ENCODE results near the gene CHD3. TPM values are rescaled to one million over a fixed set of nuclear protein-coding genes. Genes with fewer than 3 reads are reported as not detected.

The CHD3 gene
- polyA plus RNA-seq, 2 of the 4 experiments (the other 2 are of a cell fraction): 56.3 to 111 TPM

DNA sequence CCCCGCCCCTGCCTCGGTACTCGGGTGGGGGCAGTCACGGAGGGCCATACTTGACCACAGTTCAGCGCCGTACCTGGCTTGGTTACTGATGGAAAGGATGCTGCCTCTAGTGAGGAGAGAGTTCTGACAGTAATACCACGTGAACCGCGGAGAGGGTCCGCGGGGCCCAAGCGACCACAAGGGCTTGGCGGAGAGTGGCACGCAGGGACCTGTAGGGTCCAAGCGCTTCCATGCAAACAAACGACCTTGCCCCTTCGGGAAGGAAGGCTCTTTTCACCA lies 45.4 kb upstream of the CHD3 start:
- FAIRE-seq: no peak
- peak overlapping the region; percentile 80 for H3K4me3 ChIP-seq
- peak overlapping the region; percentile 91 for H3K4me2 ChIP-seq
- no peak for ATAC-seq
- ChIA-PET POLR2A (interaction anchor here (0.6 to 5.7 kb wide), 6 partner anchors 8 to 156 kb away, joined by 3 to 65 read pairs (median 6); partner anchors contain the start of genes CYB5D1, NAA38 and TP53), CTCF (interaction anchor here (1.3 to 25.1 kb wide), 6 partner anchors 8 to 126 kb away, joined by 3 to 677 read pairs (median 8); partner anchors contain the start of genes KDM6B and NAA38)
- H3K27ac ChIP-seq: peak overlapping the region; percentile 96
- TF ChIP-seq TP53 (CRISPR knock-in tag; IDR thresholded peaks at IDR 0.05): no peak
- TF ChIP-seq NFE2L2 (conservative IDR thresholded peaks at IDR 0.05; ENCODE audit: low read length): no peak
- no peak for TF ChIP-seq MAZ (IDR thresholded peaks at IDR 0.05; ENCODE audit: borderline replicate concordance, low read depth, low read length)
- peak; percentile 20; the same call in 1 of the 2 replicates for TF ChIP-seq PHF8 (IDR thresholded peaks at IDR 0.05; ENCODE audit: borderline replicate concordance, low read depth)
- 0 out of 2 replicates have a peak, but pooled peaks have one; percentile 43 for TF ChIP-seq RARB (CRISPR knock-in tag; IDR thresholded peaks at IDR 0.05)
- no peak for TF ChIP-seq RAD21 (conservative IDR thresholded peaks at IDR 0.05 in 1 of 2, IDR thresholded peaks at IDR 0.05 in 1 of 2)
- TF ChIP-seq FOSB (CRISPR knock-in tag; IDR thresholded peaks at IDR 0.05): peak; percentile 65; the same call in 1 of the 2 replicates
- TF ChIP-seq HOXA7 (CRISPR knock-in tag; IDR thresholded peaks at IDR 0.05): peak; percentile 47
- no peak for TF ChIP-seq RNF2 (IDR thresholded peaks at IDR 0.05; ENCODE audit: borderline replicate concordance, low read depth)
- peak in 1 of 2 experiments; percentile 45 for DNase-seq (ENCODE audit: low read depth in 1 of 2, low spot score in 1 of 2)
- H3K9me3 ChIP-seq: no peaks in the 10 kb centered on the region
- WGBS (ENCODE audit: missing lambda C conversion rate): 2% methylated on average over 17 of the region's 17 CpGs
- peaks cover 40% of the 10 kb centered on the region for H3K4me1 ChIP-seq

DNA sequence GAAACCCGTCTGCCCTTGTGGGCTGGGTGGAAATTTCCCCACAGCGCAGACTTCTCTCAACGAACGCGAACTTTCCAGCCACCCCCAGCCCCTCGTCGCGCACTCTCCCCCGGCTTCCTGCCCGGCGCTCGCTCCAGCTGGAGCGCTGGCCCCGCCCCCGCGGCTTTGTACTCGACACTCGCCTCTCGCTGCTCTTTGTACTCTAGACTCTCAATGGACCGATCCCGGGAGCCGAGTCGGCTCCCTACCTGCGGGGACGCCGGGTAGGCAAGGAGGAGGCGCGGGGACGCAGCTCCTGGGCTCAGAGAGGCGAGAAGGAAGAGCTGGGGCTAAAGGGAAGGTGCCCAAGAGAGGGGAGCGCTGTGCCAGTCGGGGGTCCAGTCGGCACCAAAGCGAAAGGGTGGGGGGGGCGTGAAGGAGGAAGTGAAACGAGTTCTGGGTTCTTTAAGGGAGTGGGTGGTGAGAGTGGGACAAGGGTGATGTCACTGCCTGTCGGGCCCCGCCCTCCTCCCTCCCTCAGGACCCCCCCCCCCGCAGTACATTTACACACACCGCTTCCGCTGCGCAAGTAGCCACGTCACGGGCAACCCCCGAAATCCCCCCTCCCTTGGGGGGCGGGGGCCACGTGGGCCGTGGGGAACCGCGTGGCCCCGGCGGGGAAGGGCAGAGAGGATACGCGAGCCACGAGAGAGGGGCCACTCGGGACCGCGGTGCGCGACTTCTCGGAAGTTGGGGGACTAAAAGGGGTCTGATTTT lies 44.9 kb upstream of the CHD3 start:
- POLR2A ChIA-PET: interaction anchor here (0.6 to 5.7 kb wide), 7 partner anchors 9 to 157 kb away, joined by 3 to 65 read pairs (median 6); partner anchors contain the start of genes CYB5D1, NAA38 and TP53
- FAIRE-seq (no peak), ATAC-seq (peak; percentile 35 to 44), DNase-seq (ENCODE audit: low read depth in 1 of 2, low spot score in 1 of 2) (peak; percentile 90 to 96)
- peak overlapping the region; percentile 80 for H3K4me3 ChIP-seq
- peaks cover 36% of the 10 kb centered on the region for H3K4me1 ChIP-seq
- H3K4me2 ChIP-seq: peak overlapping the region; percentile 91
- CTCF ChIA-PET: interaction anchor here (1.3 to 25.1 kb wide), 7 partner anchors 7 to 127 kb away, joined by 3 to 677 read pairs (median 9); partner anchors contain the start of genes KDM6B and NAA38
- peak overlapping the region; percentile 96 for H3K27ac ChIP-seq
- H3K9me3 ChIP-seq: no peaks in the 10 kb centered on the region
- WGBS (ENCODE audit: missing lambda C conversion rate): 2% methylated on average over 51 of the region's 61 CpGs
- TF ChIP-seq HDAC2 (IDR thresholded peaks at IDR 0.05) (no peak), POLR2A (IDR thresholded peaks at IDR 0.05; ENCODE audit: low read length) (peak; percentile 43), JUN (IDR thresholded peaks at IDR 0.05) (peak; percentile 66 to 79; a peak in 4 of 5 replicates), BHLHE40 (IDR thresholded peaks at IDR 0.05; ENCODE audit: low read depth, low read length) (0 out of 2 replicates have a peak, but pooled peaks have one; percentile 31), CBX8 (IDR thresholded peaks at IDR 0.05) (no peak), TP53 (CRISPR knock-in tag; IDR thresholded peaks at IDR 0.05) (peak; percentile 34; the same call in 1 of the 2 replicates), TFCP2L1 (CRISPR knock-in tag; IDR thresholded peaks at IDR 0.05) (no peak), CEBPB (IDR thresholded peaks at IDR 0.05) (peak in 1 of 2 experiments; percentile 11; a peak in 1 of 4 replicates), SREBF2 (IDR thresholded peaks at IDR 0.05) (no peak), PHF8 (IDR thresholded peaks at IDR 0.05; ENCODE audit: borderline replicate concordance, low read depth) (0 out of 2 replicates have a peak, but pooled peaks have one; percentile 8), FOSL2 (IDR thresholded peaks at IDR 0.05) (no peak), FOSL2 (CRISPR knock-in tag; IDR thresholded peaks at IDR 0.05) (peak; percentile 59; the same call in 1 of the 2 replicates), RAD21 (conservative IDR thresholded peaks at IDR 0.05 in 1 of 2, IDR thresholded peaks at IDR 0.05 in 1 of 2) (no peak), GATA3 (IDR thresholded peaks at IDR 0.05; ENCODE audit: borderline replicate concordance) (peak; percentile 61), RCOR1 (IDR thresholded peaks at IDR 0.05; ENCODE audit: low read depth, low read length) (no peak), CHD2 (IDR thresholded peaks at IDR 0.05; ENCODE audit: low read length, partially characterized antibody) (peak; percentile 38), MAZ (IDR thresholded peaks at IDR 0.05; ENCODE audit: borderline replicate concordance, low read depth, low read length) (peak; percentile 97), MYC (IDR thresholded peaks at IDR 0.05; ENCODE audit: borderline replicate concordance, low read length) (peak; percentile 99)
- TF ChIP-seq, protein P1, sequence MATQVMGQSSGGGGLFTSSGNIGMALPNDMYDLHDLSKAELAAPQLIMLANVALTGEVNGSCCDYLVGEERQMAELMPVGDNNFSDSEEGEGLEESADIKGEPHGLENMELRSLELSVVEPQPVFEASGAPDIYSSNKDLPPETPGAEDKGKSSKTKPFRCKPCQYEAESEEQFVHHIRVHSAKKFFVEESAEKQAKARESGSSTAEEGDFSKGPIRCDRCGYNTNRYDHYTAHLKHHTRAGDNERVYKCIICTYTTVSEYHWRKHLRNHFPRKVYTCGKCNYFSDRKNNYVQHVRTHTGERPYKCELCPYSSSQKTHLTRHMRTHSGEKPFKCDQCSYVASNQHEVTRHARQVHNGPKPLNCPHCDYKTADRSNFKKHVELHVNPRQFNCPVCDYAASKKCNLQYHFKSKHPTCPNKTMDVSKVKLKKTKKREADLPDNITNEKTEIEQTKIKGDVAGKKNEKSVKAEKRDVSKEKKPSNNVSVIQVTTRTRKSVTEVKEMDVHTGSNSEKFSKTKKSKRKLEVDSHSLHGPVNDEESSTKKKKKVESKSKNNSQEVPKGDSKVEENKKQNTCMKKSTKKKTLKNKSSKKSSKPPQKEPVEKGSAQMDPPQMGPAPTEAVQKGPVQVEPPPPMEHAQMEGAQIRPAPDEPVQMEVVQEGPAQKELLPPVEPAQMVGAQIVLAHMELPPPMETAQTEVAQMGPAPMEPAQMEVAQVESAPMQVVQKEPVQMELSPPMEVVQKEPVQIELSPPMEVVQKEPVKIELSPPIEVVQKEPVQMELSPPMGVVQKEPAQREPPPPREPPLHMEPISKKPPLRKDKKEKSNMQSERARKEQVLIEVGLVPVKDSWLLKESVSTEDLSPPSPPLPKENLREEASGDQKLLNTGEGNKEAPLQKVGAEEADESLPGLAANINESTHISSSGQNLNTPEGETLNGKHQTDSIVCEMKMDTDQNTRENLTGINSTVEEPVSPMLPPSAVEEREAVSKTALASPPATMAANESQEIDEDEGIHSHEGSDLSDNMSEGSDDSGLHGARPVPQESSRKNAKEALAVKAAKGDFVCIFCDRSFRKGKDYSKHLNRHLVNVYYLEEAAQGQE (IDR thresholded peaks at IDR 0.05): 0 out of 2 replicates have a peak, but pooled peaks have one; percentile 34
- TF ChIP-seq, protein P2, sequence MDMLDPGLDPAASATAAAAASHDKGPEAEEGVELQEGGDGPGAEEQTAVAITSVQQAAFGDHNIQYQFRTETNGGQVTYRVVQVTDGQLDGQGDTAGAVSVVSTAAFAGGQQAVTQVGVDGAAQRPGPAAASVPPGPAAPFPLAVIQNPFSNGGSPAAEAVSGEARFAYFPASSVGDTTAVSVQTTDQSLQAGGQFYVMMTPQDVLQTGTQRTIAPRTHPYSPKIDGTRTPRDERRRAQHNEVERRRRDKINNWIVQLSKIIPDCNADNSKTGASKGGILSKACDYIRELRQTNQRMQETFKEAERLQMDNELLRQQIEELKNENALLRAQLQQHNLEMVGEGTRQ (IDR thresholded peaks at IDR 0.05): peak; percentile 82
- TF ChIP-seq, protein P3, sequence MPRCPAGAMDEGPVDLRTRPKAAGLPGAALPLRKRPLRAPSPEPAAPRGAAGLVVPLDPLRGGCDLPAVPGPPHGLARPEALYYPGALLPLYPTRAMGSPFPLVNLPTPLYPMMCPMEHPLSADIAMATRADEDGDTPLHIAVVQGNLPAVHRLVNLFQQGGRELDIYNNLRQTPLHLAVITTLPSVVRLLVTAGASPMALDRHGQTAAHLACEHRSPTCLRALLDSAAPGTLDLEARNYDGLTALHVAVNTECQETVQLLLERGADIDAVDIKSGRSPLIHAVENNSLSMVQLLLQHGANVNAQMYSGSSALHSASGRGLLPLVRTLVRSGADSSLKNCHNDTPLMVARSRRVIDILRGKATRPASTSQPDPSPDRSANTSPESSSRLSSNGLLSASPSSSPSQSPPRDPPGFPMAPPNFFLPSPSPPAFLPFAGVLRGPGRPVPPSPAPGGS (IDR thresholded peaks at IDR 0.05): peak; percentile 19; the same call in 1 of the 3 replicates
- TF ChIP-seq, protein P4, sequence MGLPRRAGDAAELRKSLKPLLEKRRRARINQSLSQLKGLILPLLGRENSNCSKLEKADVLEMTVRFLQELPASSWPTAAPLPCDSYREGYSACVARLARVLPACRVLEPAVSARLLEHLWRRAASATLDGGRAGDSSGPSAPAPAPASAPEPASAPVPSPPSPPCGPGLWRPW (IDR thresholded peaks at IDR 0.05): no peak
- TF ChIP-seq, protein P5, sequence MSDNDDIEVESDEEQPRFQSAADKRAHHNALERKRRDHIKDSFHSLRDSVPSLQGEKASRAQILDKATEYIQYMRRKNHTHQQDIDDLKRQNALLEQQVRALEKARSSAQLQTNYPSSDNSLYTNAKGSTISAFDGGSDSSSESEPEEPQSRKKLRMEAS (IDR thresholded peaks at IDR 0.05): peak; percentile 89
- TF ChIP-seq, protein P6, sequence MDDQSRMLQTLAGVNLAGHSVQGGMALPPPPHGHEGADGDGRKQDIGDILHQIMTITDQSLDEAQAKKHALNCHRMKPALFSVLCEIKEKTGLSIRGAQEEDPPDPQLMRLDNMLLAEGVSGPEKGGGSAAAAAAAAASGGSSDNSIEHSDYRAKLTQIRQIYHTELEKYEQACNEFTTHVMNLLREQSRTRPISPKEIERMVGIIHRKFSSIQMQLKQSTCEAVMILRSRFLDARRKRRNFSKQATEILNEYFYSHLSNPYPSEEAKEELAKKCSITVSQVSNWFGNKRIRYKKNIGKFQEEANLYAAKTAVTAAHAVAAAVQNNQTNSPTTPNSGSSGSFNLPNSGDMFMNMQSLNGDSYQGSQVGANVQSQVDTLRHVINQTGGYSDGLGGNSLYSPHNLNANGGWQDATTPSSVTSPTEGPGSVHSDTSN (IDR thresholded peaks at IDR 0.05): peak; percentile 61; the same call in 1 of the 2 replicates
